A549 (cell line): ENCODE results near the gene LRRC8E.

ENCODE experiments used
- CBX8 ChIP-seq: fragments of 200-600 bp; sonication (generic); IDR thresholded peaks from 2 replicates; pipeline ENCODE4 v1.6.1; 2016
- CEBPB ChIP-seq, 2 experiments: fragments of >200 bp in 1 of 2; sonication (Bioruptor Twin) in 1 of 2; formaldehyde crosslinking in 1 of 2; IDR thresholded peaks; 2 replicates each; pipeline ENCODE4 v1.6.1; 2012 to 2016
- EHMT2 ChIP-seq: fragments of 200-600 bp; sonication (generic); IDR thresholded peaks from 2 replicates; pipeline ENCODE4 v1.6.1; 2016; ENCODE audit warnings: antibody characterized with exemption, low read depth, mild to moderate bottlenecking, moderate library complexity
- EP300 ChIP-seq, 2 experiments: fragments of >200 bp; sonication (Bioruptor Twin); formaldehyde crosslinking; IDR thresholded peaks; 2 replicates in 1 of 2; 3 replicates in 1 of 2; pipeline ENCODE4 v1.6.1; 2016 to 2017
- HDAC2 ChIP-seq: fragments of 200-600 bp; sonication (generic); IDR thresholded peaks from 2 replicates; pipeline ENCODE4 v1.6.1; 2016
- NFE2L2 ChIP-seq: fragments of 150-350 bp; conservative IDR thresholded peaks from 2 replicates; pipeline ENCODE4 v1.6.1; 2014; ENCODE audit warnings: low read length
- PHF8 ChIP-seq: fragments of 200-600 bp; sonication (generic); IDR thresholded peaks from 2 replicates; pipeline ENCODE4 v1.6.1; 2016; ENCODE audit warnings: low read depth, mild to moderate bottlenecking, antibody characterized with exemption, moderate library complexity, borderline replicate concordance
- POLR2A ChIP-seq: IDR thresholded peaks from 2 replicates; pipeline ENCODE4 v1.6.1; 2012; ENCODE audit warnings: mild to moderate bottlenecking, low read length
- RAD21 ChIP-seq, 2 experiments: fragments of >200 bp in 1 of 2; sonication (Bioruptor Twin) in 1 of 2; formaldehyde crosslinking in 1 of 2; IDR thresholded peaks in 1 of 2; conservative IDR thresholded peaks in 1 of 2; 2 replicates in 1 of 2; 3 replicates in 1 of 2; pipeline ENCODE4 v1.6.1; 2012 to 2018; ENCODE audit warnings: inconsistent platforms in 1 of 2
- RFX5 ChIP-seq: fragments of 450-650 bp; IDR thresholded peaks from 2 replicates; pipeline ENCODE4 v1.7.1; 2014; ENCODE audit warnings: antibody characterized with exemption, mild to moderate bottlenecking, moderate library complexity
- ZNF302 ChIP-seq: fragments of 250-450 bp; sonication (Bioruptor Pico); IDR thresholded peaks from 2 replicates; pipeline ENCODE4 v1.9.0; 2021; ENCODE audit warnings: inconsistent platforms, mild to moderate bottlenecking, moderate library complexity
- TF ChIP-seq, protein P1 (sequence below): fragments of >200 bp; sonication (Bioruptor Twin); formaldehyde crosslinking; IDR thresholded peaks from 3 replicates; pipeline ENCODE4 v1.5.1; 2016
- TF ChIP-seq, protein P2 (sequence below): IDR thresholded peaks from 2 replicates; pipeline ENCODE4 v1.6.1; 2012
- TF ChIP-seq, protein P3 (sequence below): fragments of >200 bp; sonication (Bioruptor Twin); formaldehyde crosslinking; IDR thresholded peaks from 3 replicates; pipeline ENCODE4 v1.6.1; 2016

DNA sequence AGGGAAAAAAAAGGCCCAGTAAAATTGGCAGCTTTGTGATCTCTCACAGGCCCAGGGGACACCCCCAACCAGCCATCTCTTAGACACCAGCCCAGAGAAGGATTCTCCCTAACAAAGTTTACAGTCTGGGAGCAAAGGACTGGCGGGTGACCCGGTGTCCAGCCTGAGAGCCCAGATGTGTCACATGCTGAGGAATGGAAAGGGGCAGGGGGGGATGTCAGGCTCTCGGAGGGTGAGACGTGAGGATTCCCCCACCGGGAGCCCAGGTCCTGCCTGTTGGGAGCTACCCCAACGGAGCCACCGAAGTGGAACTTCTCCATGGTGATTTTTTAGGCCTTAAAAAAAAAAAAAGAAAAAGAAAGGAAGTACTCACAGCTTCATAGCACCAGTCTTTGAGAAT lies 42.5 kb downstream of the LRRC8E start:
- TF ChIP-seq POLR2A (no peak), RAD21 (conservative IDR thresholded peaks at IDR 0.05 in 1 of 2, IDR thresholded peaks at IDR 0.05 in 1 of 2) (no peak), EHMT2 (no peak), CBX8 (no peak), CEBPB (IDR thresholded peaks at IDR 0.05) (no peak), EP300 (IDR thresholded peaks at IDR 0.05) (no peak), RFX5 (no peak), PHF8 (no peak), HDAC2 (no peak), ZNF302 (CRISPR knock-in tag) (no peak), NFE2L2 (no peak)
- TF ChIP-seq, protein P1, sequence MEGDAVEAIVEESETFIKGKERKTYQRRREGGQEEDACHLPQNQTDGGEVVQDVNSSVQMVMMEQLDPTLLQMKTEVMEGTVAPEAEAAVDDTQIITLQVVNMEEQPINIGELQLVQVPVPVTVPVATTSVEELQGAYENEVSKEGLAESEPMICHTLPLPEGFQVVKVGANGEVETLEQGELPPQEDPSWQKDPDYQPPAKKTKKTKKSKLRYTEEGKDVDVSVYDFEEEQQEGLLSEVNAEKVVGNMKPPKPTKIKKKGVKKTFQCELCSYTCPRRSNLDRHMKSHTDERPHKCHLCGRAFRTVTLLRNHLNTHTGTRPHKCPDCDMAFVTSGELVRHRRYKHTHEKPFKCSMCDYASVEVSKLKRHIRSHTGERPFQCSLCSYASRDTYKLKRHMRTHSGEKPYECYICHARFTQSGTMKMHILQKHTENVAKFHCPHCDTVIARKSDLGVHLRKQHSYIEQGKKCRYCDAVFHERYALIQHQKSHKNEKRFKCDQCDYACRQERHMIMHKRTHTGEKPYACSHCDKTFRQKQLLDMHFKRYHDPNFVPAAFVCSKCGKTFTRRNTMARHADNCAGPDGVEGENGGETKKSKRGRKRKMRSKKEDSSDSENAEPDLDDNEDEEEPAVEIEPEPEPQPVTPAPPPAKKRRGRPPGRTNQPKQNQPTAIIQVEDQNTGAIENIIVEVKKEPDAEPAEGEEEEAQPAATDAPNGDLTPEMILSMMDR, result no peak
- TF ChIP-seq, protein P2, sequence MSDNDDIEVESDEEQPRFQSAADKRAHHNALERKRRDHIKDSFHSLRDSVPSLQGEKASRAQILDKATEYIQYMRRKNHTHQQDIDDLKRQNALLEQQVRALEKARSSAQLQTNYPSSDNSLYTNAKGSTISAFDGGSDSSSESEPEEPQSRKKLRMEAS, result no peak
- TF ChIP-seq, protein P3, sequence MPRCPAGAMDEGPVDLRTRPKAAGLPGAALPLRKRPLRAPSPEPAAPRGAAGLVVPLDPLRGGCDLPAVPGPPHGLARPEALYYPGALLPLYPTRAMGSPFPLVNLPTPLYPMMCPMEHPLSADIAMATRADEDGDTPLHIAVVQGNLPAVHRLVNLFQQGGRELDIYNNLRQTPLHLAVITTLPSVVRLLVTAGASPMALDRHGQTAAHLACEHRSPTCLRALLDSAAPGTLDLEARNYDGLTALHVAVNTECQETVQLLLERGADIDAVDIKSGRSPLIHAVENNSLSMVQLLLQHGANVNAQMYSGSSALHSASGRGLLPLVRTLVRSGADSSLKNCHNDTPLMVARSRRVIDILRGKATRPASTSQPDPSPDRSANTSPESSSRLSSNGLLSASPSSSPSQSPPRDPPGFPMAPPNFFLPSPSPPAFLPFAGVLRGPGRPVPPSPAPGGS, result no peak
